Hepatocyte (in vitro differentiated cells): Measurements from ENCODE around the gene CDCA3. TPM values are rescaled to one million over a fixed set of nuclear protein-coding genes. Genes with fewer than 3 reads are reported as not detected.

Experiments used
- DNase-seq: peaks from one replicate; pipeline ENCODE4 v3.0.0-alpha.2; 2016; ENCODE audit warnings: low spot score
- H2AFZ ChIP-seq: fragments of 200-600 bp; sonication (generic); 2 replicates; pipeline ENCODE4 v1.6.0; 2016; ENCODE audit warnings: antibody characterized with exemption, mild to moderate bottlenecking
- H3K27ac ChIP-seq: fragments of 200-600 bp; sonication (generic); 2 replicates; pipeline ENCODE4 v1.5.1; 2016; ENCODE audit warnings: mild to moderate bottlenecking
- H3K27me3 ChIP-seq: fragments of 200-600 bp; sonication (generic); 2 replicates; pipeline ENCODE4 v1.6.1; 2016
- H3K36me3 ChIP-seq: fragments of 200-600 bp; sonication (generic); replicated peaks from 2 replicates; pipeline ENCODE4 v1.5.1; 2016; ENCODE audit warnings: low read depth; ENCODE audit not compliant: insufficient read depth
- H3K4me1 ChIP-seq: fragments of 200-600 bp; sonication (generic); 2 replicates; pipeline ENCODE4 v1.5.1; 2016; ENCODE audit warnings: mild to moderate bottlenecking, moderate library complexity; ENCODE audit not compliant: insufficient read depth
- H3K4me2 ChIP-seq: fragments of 200-600 bp; sonication (generic); 2 replicates; pipeline ENCODE4 v1.6.0; 2016
- H3K4me3 ChIP-seq: fragments of 200-600 bp; sonication (generic); 2 replicates; pipeline ENCODE4 v1.5.1; 2016; ENCODE audit warnings: mild to moderate bottlenecking
- H3K79me2 ChIP-seq: fragments of 200-600 bp; sonication (generic); 2 replicates; pipeline ENCODE4 v1.6.0; 2017; ENCODE audit warnings: mild to moderate bottlenecking
- H3K9me2 ChIP-seq: fragments of 200-600 bp; sonication (generic); replicated peaks from 2 replicates; pipeline ENCODE4 v1.6.0; 2017; ENCODE audit warnings: mild to moderate bottlenecking; ENCODE audit not compliant: insufficient read depth
- H3K9me3 ChIP-seq: fragments of 200-600 bp; sonication (generic); 2 replicates; pipeline ENCODE4 v1.5.1; 2016; ENCODE audit warnings: low read depth, mild to moderate bottlenecking
- H4K20me1 ChIP-seq: fragments of 200-600 bp; sonication (generic); 2 replicates; pipeline ENCODE4 v1.6.0; 2016; ENCODE audit warnings: mild to moderate bottlenecking; ENCODE audit not compliant: insufficient read depth, poor library complexity, severe bottlenecking
- CTCF ChIP-seq: fragments of 200-600 bp; sonication (generic); IDR thresholded peaks from 2 replicates; pipeline ENCODE4 v1.5.1; 2016; ENCODE audit warnings: antibody characterized with exemption, mild to moderate bottlenecking; ENCODE audit not compliant: poor library complexity
- EZH2 ChIP-seq: fragments of 200-600 bp; sonication (generic); IDR thresholded peaks from 2 replicates; pipeline ENCODE4 v1.6.1; 2016; ENCODE audit warnings: antibody characterized with exemption, mild to moderate bottlenecking, borderline replicate concordance
- EZH2phosphoT487 ChIP-seq: fragments of 200-600 bp; sonication (generic); IDR thresholded peaks from one replicate; pipeline ENCODE4 v1.6.1; 2018; ENCODE audit warnings: antibody characterized with exemption, mild to moderate bottlenecking, low read depth, moderate library complexity; ENCODE audit not compliant: unreplicated experiment, severe bottlenecking
- WGBS: methylation state at CpG from one replicate; pipeline ENCODE4 v1.1.6; 2016; ENCODE audit warnings: low lambda C conversion rate; ENCODE audit errors: missing lambda C conversion rate; 5-methylcytosine and 5-hydroxymethylcytosine counted together
- polyA plus RNA-seq: library from polyadenylated mRNA; unstranded; fragments of >200 nt; fragmentation: Nextera tagmentation; extraction: Ambion mirVana; gene quantifications from 2 replicates; pipeline ENCODE4 v1.2.1, GENCODE V29; 2016
- total RNA-seq: library from RNA; depleted of rRNA; stranded (reverse); fragments of >200 nt; gene quantifications from 2 replicates; pipeline ENCODE4 v1.2.3, GENCODE V29; 2014

Gene CDCA3
- total and polyA plus RNA-seq, 2 experiments from 2014 or later = 8.5 to 18.2 TPM

GRCh38 chr12:6863033-6863432 lies 11.9 kb upstream of the CDCA3 start:
- 98% methylated on average over 11 of the region's 11 CpGs for WGBS
- no peaks in the 10 kb centered on the region for H3K27me3 ChIP-seq
- H3K9me3 ChIP-seq = no peaks in the 10 kb centered on the region
- peaks cover under 1% of the 10 kb centered on the region for H4K20me1 ChIP-seq
- H3K4me2 ChIP-seq = no peak overlapping the region
- H3K4me3 ChIP-seq = no peak overlapping the region
- H3K36me3 ChIP-seq = no peaks in the 10 kb centered on the region
- TF ChIP-seq EZH2 = no peak
- peaks cover 6% of the 10 kb centered on the region for H3K79me2 ChIP-seq
- H3K4me1 ChIP-seq = no peaks in the 10 kb centered on the region
- no peak overlapping the region for H3K27ac ChIP-seq
- no peak overlapping the region for H2AFZ ChIP-seq
- DNase-seq = no peak
- no peaks in the 10 kb centered on the region for H3K9me2 ChIP-seq

GRCh38 chr12:6861391-6861790 lies 10.3 kb upstream of the CDCA3 start:
- no peak overlapping the region for H3K4me2 ChIP-seq
- no peaks in the 10 kb centered on the region for H3K9me3 ChIP-seq
- no peaks in the 10 kb centered on the region for H3K36me3 ChIP-seq
- no peak overlapping the region for H2AFZ ChIP-seq
- H4K20me1 ChIP-seq = no peaks in the 10 kb centered on the region
- no peaks in the 10 kb centered on the region for H3K27me3 ChIP-seq
- H3K4me3 ChIP-seq = no peak overlapping the region
- no peak overlapping the region for H3K27ac ChIP-seq
- TF ChIP-seq EZH2 (no peak), EZH2phosphoT487 (no peak), CTCF (no peak)
- H3K9me2 ChIP-seq = no peaks in the 10 kb centered on the region
- 99% methylated on average over 9 of the region's 9 CpGs for whole genome bisulfite sequencing
- H3K79me2 ChIP-seq = no peaks in the 10 kb centered on the region
- no peaks in the 10 kb centered on the region for H3K4me1 ChIP-seq
- no peak for DNase-seq

- Histone ChIP-seq H3K4me3 (no peak overlapping the region), H3K4me1 (no peaks in the 10 kb centered on the region), H2AFZ (no peak overlapping the region), H3K36me3 (no peaks in the 10 kb centered on the region), H3K9me2 (no peaks in the 10 kb centered on the region), H3K27me3 (no peaks in the 10 kb centered on the region), H3K4me2 (no peak overlapping the region), H3K79me2 (no peaks in the 10 kb centered on the region), H3K27ac (no peak overlapping the region), H4K20me1 (no peaks in the 10 kb centered on the region), H3K9me3 (no peaks in the 10 kb centered on the region)
- over 99% methylated on average over 7 of the region's 7 CpGs for WGBS
- DNase-seq = no peak
- TF ChIP-seq EZH2phosphoT487 (no peak), CTCF (no peak), EZH2 (no peak)
Observed at GRCh38 chr12:6860942-6861341, 9.9 kb upstream of the CDCA3 start.

GRCh38 chr12:6860116-6860515 lies 9.0 kb upstream of the CDCA3 start:
- 99% methylated on average over 9 of the region's 9 CpGs for WGBS
- Histone ChIP-seq H3K4me3 (no peak overlapping the region), H3K36me3 (no peaks in the 10 kb centered on the region), H3K79me2 (peaks cover 8% of the 10 kb centered on the region), H4K20me1 (no peaks in the 10 kb centered on the region), H3K27me3 (no peaks in the 10 kb centered on the region), H3K9me2 (no peaks in the 10 kb centered on the region), H3K4me2 (no peak overlapping the region), H3K27ac (no peak overlapping the region), H3K9me3 (no peaks in the 10 kb centered on the region), H3K4me1 (no peaks in the 10 kb centered on the region), H2AFZ (no peak overlapping the region)
- TF ChIP-seq EZH2phosphoT487 = no peak
- no peak for TF ChIP-seq CTCF
- no peak for TF ChIP-seq EZH2
- no peak for DNase-seq
